Tibial nerve (tissue), 4 donors: ENCODE data around the gene NENF. TPM values are rescaled to one million over a fixed set of nuclear protein-coding genes. Genes with fewer than 3 reads are reported as not detected.
"Not testable (repeated sequence)": the region's sequence is repeated elsewhere in the genome, so short reads cannot be mapped to it uniquely, and the experiment has no call there.

ENCODE experiments used
- DNase-seq, 2 donors: peaks; one replicate each; pipeline ENCODE4 v3.0.0-alpha.2; 2019; ENCODE audit warnings: low spot score in 2 of 2
- H3K27ac ChIP-seq, 4 donors: fragments of 200-600 bp; sonication (generic) in 3 of 4; one replicate each; pipeline ENCODE4 v1.5.1; 2017 to 2019; ENCODE audit warnings: mild to moderate bottlenecking in 1 of 4
- H3K27me3 ChIP-seq, 2 donors: fragments of 200-600 bp; sonication (generic) in 1 of 2; one replicate each; pipeline versions ENCODE4 v1.5.1 to v1.6.0; 2017 to 2019
- H3K36me3 ChIP-seq, 3 donors: fragments of 200-600 bp; sonication (generic); one replicate each; pipeline ENCODE4 v1.5.1; 2018 to 2019
- H3K4me1 ChIP-seq, 4 donors: fragments of 200-600 bp; sonication (generic) in 3 of 4; one replicate each; pipeline ENCODE4 v1.5.1; 2017 to 2019
- H3K4me3 ChIP-seq, 4 donors: fragments of 200-600 bp; sonication (generic) in 3 of 4; one replicate each; pipeline ENCODE4 v1.5.1; 2017 to 2019; ENCODE audit warnings: mild to moderate bottlenecking in 1 of 4, moderate library complexity in 1 of 4
- H3K9me3 ChIP-seq, 4 donors: fragments of 200-600 bp; sonication (generic) in 3 of 4; one replicate each; pipeline ENCODE4 v1.5.1; 2017 to 2019
- EP300 ChIP-seq, 2 donors: sonication (generic); formaldehyde crosslinking; IDR thresholded peaks; one replicate each; pipeline ENCODE4 v1.6.1; 2017; ENCODE audit warnings: antibody characterized with exemption in 2 of 2, mild to moderate bottlenecking in 1 of 2
- POLR2A ChIP-seq, 2 donors: fragments of 450-650 bp; IDR thresholded peaks; one replicate each; pipeline ENCODE4 v1.6.1; 2017; ENCODE audit warnings: antibody characterized with exemption in 2 of 2, mild to moderate bottlenecking in 2 of 2, moderate library complexity in 2 of 2
- WGBS, 2 donors: methylation state at CpG; one replicate each; pipeline ENCODE4 v1.1.5; 2018; 5-methylcytosine and 5-hydroxymethylcytosine counted together
- total RNA-seq, 4 donors: library from RNA; depleted of rRNA; stranded (reverse); fragments of >200 nt; gene quantifications; one replicate each; pipeline ENCODE4 v1.1.0, GENCODE V29; 2016
- TF ChIP-seq, protein P1 (sequence below), 5 experiments: fragments of 200-600 bp in 3 of 5; fragments of 450-650 bp in 2 of 5; sonication (generic) in 3 of 5; IDR thresholded peaks; one replicate each; pipeline ENCODE4 v1.5.1; 2016 to 2019; ENCODE audit warnings: antibody characterized with exemption in 5 of 5, mild to moderate bottlenecking in 3 of 5, moderate library complexity in 2 of 5

NENF gene
- total RNA-seq, 4 donors from 2014 or later: 164 to 211 (median 164) TPM

GRCh38 chr1:212477680-212478466 lies 45.2 kb downstream of the NENF start:
- no peak for DNase-seq
- H3K4me3 ChIP-seq: no peak overlapping the region
- WGBS, 2 donors: 70 to 79% methylated on average over 8 of the region's 8 CpGs
- no peaks in the 10 kb centered on the region for H3K9me3 ChIP-seq
- TF ChIP-seq, protein P1, sequence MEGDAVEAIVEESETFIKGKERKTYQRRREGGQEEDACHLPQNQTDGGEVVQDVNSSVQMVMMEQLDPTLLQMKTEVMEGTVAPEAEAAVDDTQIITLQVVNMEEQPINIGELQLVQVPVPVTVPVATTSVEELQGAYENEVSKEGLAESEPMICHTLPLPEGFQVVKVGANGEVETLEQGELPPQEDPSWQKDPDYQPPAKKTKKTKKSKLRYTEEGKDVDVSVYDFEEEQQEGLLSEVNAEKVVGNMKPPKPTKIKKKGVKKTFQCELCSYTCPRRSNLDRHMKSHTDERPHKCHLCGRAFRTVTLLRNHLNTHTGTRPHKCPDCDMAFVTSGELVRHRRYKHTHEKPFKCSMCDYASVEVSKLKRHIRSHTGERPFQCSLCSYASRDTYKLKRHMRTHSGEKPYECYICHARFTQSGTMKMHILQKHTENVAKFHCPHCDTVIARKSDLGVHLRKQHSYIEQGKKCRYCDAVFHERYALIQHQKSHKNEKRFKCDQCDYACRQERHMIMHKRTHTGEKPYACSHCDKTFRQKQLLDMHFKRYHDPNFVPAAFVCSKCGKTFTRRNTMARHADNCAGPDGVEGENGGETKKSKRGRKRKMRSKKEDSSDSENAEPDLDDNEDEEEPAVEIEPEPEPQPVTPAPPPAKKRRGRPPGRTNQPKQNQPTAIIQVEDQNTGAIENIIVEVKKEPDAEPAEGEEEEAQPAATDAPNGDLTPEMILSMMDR (IDR thresholded peaks at IDR 0.05): no peak
- TF ChIP-seq EP300 (IDR thresholded peaks at IDR 0.05): no peak
- no peak for TF ChIP-seq POLR2A (IDR thresholded peaks at IDR 0.05)
- no peaks in the 10 kb centered on the region for H3K27me3 ChIP-seq
- H3K36me3 ChIP-seq: no peaks in the 10 kb centered on the region
- H3K27ac ChIP-seq: no peak overlapping the region
- peaks cover 0 to 34% (median 10%) of the 10 kb centered on the region in 4 donors for H3K4me1 ChIP-seq

GRCh38 chr1:212478467-212479025 lies 45.8 kb downstream of the NENF start:
- WGBS, 2 donors: 86 to 91% methylated on average over 12 of the region's 12 CpGs
- no peak overlapping the region for H3K4me3 ChIP-seq
- no peak for DNase-seq
- no peaks in the 10 kb centered on the region for H3K9me3 ChIP-seq
- H3K36me3 ChIP-seq: no peaks in the 10 kb centered on the region
- peaks cover 0 to 39% (median 10%) of the 10 kb centered on the region in 4 donors for H3K4me1 ChIP-seq
- no peak overlapping the region for H3K27ac ChIP-seq
- TF ChIP-seq, protein P1 (IDR thresholded peaks at IDR 0.05): no peak
- TF ChIP-seq EP300 (IDR thresholded peaks at IDR 0.05) (no peak), POLR2A (IDR thresholded peaks at IDR 0.05) (no peak)
- no peaks in the 10 kb centered on the region for H3K27me3 ChIP-seq

DNA sequence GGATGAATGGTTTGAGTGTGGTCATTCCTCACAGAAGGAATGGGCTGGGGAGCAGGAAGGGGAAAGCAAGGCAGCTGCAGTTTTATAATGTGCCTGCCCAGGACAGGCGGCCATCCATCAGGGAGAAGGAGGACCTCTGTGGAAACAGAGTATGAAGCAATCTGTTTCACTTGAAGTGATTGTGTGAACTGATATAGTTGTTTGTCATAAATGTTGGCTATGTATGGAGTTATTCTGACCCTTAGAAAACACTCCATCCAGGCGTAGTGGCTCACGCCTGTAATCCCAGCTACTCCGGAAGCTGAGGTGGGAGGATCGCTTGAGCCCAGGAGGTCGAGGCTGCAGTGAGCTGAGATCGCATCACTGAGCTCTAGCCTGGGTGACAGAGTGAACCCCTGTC lies 46.5 kb downstream of the NENF start:
- TF ChIP-seq POLR2A (IDR thresholded peaks at IDR 0.05): no peak
- TF ChIP-seq, protein P1 (IDR thresholded peaks at IDR 0.05): no peak
- TF ChIP-seq EP300 (IDR thresholded peaks at IDR 0.05): no peak
- Histone ChIP-seq H3K27me3 (no peaks in the 10 kb centered on the region), H3K36me3 (no peaks in the 10 kb centered on the region), H3K4me3 (no peak overlapping the region), H3K4me1 (peaks cover 0 to 39% (median 10%) of the 10 kb centered on the region in 4 donors), H3K27ac (no peak overlapping the region), H3K9me3 (no peaks in the 10 kb centered on the region)
- 79 to 83% methylated on average over 7 of the region's 7 CpGs for WGBS, 2 donors
- no peak for DNase-seq

DNA sequence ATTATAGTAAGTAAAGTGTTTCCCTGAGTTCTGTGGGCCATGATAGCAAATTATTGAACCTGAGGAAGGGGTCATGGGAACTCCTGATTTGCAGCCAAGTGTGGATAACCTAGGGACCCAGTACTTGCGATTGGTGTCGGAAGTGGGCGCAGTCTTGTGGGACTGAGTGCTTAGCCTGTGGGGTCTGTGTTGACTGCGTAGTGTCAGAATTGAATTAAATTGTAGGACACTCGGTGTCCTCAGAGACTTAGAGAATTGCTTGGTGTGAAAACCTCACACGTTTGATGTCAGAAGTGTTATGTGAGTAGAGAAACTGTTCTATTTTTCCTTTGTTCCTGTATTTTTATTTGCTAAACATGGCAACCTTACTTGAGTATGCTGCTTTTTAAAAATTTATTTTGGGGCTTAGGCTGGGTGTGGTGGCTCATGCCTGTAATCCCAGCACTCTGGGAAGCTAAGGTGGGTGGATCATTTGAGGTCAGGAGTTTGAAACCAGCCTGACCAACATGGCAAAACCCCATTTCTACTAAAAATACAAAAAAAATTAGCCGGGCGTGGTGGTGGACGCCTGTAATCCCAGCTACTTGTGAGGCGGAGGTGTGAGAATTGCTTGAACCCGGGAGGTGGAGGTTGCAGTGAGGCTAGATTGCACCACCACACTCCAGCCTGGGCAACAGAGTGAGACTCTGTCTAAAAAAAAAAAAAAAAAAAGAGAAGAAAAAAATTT lies 48.2 kb downstream of the NENF start:
- peaks cover 0 to 38% (median 10%) of the 10 kb centered on the region in 4 donors for H3K4me1 ChIP-seq
- H3K27me3 ChIP-seq, H3K9me3 ChIP-seq, H3K36me3 ChIP-seq, DNase-seq, H3K4me3 ChIP-seq: not testable (repeated sequence)
- H3K27ac ChIP-seq: peak overlapping the region in 1 of 4 donors; percentile 5
- 68 to 78% methylated on average over 11 of the region's 11 CpGs for WGBS, 2 donors

GRCh38 chr1:212481438-212481767 lies 48.7 kb downstream of the NENF start:
- Histone ChIP-seq H3K27me3 (no peaks in the 10 kb centered on the region), H3K27ac (peak overlapping the region in 2 of 4 donors; percentile 62 to 68), H3K4me3 (no peak overlapping the region), H3K36me3 (no peaks in the 10 kb centered on the region), H3K4me1 (peaks cover 0 to 39% (median 10%) of the 10 kb centered on the region in 4 donors), H3K9me3 (no peaks in the 10 kb centered on the region)
- TF ChIP-seq POLR2A (IDR thresholded peaks at IDR 0.05) (no peak), EP300 (IDR thresholded peaks at IDR 0.05) (no peak)
- TF ChIP-seq, protein P1 (IDR thresholded peaks at IDR 0.05): no peak
- no peak for DNase-seq
- 32 to 38% methylated on average over 2 of the region's 2 CpGs for WGBS, 2 donors
